ENCODE data around the gene MRPL53.
A peak's percentile ranks its signal among the peaks of the same experiment; 100 is the strongest.

DNA sequence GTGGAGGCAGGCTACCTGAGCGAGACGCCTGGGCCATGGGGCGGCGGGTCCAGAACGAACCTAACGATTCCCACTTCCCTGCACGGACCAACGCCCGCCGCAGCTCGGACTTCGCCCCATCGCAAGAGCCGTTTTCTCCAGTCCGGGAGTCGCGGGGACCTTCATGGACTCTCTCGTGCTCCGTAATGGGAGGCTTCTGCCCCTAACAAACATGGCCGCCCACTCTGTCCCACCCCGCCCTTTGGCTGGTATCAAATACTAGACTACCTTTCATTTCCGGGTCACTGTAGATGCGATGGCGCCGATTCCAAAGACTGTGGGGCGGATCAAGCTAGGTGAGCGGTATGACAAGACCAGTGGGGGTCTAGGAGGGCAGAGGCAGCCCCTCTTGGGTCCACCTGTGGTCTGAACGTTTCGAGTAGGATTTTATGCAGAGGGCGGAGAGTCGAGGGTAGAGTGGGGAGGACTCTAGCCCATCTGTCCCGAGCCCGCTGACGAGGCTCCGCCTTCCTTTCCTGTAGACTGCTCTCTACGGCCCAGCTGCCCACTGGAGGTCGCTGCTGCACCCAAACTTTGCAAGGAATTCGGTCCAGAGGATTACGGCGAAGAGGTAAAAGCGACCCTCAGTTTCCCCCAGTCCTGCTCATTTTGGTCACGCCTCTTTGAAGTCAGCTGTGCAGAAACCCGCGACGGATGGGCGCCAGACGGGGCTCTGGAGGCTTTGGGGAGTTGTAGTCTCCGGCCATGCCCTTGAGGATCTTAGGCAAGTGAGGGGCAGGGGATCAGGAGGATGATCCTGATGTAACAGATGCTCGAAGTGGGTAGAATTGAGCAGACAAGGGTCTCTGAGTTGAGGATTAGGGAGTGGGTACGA, 10.6 kb upstream of the MRPL53 start, which contains the start of the genes CCDC142 and TTC31:
- TF ChIP-seq, protein P1, sequence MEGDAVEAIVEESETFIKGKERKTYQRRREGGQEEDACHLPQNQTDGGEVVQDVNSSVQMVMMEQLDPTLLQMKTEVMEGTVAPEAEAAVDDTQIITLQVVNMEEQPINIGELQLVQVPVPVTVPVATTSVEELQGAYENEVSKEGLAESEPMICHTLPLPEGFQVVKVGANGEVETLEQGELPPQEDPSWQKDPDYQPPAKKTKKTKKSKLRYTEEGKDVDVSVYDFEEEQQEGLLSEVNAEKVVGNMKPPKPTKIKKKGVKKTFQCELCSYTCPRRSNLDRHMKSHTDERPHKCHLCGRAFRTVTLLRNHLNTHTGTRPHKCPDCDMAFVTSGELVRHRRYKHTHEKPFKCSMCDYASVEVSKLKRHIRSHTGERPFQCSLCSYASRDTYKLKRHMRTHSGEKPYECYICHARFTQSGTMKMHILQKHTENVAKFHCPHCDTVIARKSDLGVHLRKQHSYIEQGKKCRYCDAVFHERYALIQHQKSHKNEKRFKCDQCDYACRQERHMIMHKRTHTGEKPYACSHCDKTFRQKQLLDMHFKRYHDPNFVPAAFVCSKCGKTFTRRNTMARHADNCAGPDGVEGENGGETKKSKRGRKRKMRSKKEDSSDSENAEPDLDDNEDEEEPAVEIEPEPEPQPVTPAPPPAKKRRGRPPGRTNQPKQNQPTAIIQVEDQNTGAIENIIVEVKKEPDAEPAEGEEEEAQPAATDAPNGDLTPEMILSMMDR (IDR thresholded peaks at IDR 0.05), result peak; percentile 96
- TF ChIP-seq POLR2AphosphoS5 (IDR thresholded peaks at IDR 0.05; ENCODE audit: low read depth, low read length) (peak; percentile 98), TCF7L2 (IDR thresholded peaks at IDR 0.05; ENCODE audit: low read depth, low read length) (no peak), SIN3A (IDR thresholded peaks at IDR 0.05; ENCODE audit: borderline replicate concordance, insufficient read depth, low read depth, low read length) (peak; percentile 76)
- TF ChIP-seq, protein P2, sequence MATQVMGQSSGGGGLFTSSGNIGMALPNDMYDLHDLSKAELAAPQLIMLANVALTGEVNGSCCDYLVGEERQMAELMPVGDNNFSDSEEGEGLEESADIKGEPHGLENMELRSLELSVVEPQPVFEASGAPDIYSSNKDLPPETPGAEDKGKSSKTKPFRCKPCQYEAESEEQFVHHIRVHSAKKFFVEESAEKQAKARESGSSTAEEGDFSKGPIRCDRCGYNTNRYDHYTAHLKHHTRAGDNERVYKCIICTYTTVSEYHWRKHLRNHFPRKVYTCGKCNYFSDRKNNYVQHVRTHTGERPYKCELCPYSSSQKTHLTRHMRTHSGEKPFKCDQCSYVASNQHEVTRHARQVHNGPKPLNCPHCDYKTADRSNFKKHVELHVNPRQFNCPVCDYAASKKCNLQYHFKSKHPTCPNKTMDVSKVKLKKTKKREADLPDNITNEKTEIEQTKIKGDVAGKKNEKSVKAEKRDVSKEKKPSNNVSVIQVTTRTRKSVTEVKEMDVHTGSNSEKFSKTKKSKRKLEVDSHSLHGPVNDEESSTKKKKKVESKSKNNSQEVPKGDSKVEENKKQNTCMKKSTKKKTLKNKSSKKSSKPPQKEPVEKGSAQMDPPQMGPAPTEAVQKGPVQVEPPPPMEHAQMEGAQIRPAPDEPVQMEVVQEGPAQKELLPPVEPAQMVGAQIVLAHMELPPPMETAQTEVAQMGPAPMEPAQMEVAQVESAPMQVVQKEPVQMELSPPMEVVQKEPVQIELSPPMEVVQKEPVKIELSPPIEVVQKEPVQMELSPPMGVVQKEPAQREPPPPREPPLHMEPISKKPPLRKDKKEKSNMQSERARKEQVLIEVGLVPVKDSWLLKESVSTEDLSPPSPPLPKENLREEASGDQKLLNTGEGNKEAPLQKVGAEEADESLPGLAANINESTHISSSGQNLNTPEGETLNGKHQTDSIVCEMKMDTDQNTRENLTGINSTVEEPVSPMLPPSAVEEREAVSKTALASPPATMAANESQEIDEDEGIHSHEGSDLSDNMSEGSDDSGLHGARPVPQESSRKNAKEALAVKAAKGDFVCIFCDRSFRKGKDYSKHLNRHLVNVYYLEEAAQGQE (IDR thresholded peaks at IDR 0.05; ENCODE audit: insufficient read depth in 1 of 2, low read depth in 2 of 2, low read length in 1 of 2), result no peak

All from Panc1 (cell line).